SK-N-SH treated with all-trans-retinoic acid at 6 μM for 48 hours (cell line): ENCODE results near the gene TPK1.
"Not testable (repeated sequence)": the region's sequence is repeated elsewhere in the genome, so short reads cannot be mapped to it uniquely, and the experiment has no call there.

Experiments used
- ARNTL ChIP-seq: fragments of 450-650 bp; formaldehyde crosslinking; IDR thresholded peaks from 2 replicates; pipeline ENCODE4 v1.5.0; 2020; ENCODE audit warnings: low read depth, mild to moderate bottlenecking, moderate library complexity, borderline replicate concordance
- CSDC2 ChIP-seq: fragments of 250-450 bp; sonication (Bioruptor Pico); IDR thresholded peaks from 2 replicates; pipeline ENCODE4 v1.5.0; 2020; ENCODE audit warnings: mild to moderate bottlenecking, moderate library complexity
- ISL1 ChIP-seq: fragments of 250-450 bp; sonication (Bioruptor Pico); IDR thresholded peaks from 2 replicates; pipeline ENCODE4 v2.1.2; 2022; ENCODE audit warnings: mild to moderate bottlenecking, moderate library complexity
- OSR1 ChIP-seq: fragments of 250-450 bp; sonication (Bioruptor Pico); IDR thresholded peaks from 2 replicates; pipeline ENCODE4 v1.8.0; 2022; ENCODE audit warnings: moderate library complexity, mild to moderate bottlenecking, inconsistent platforms
- RARB ChIP-seq: fragments of 250-450 bp; sonication (Bioruptor Pico); IDR thresholded peaks from 2 replicates; pipeline ENCODE4 v1.8.0; 2021; ENCODE audit warnings: mild to moderate bottlenecking, moderate library complexity
- SNAI2 ChIP-seq: fragments of 250-450 bp; sonication (Bioruptor Pico); IDR thresholded peaks from 2 replicates; pipeline ENCODE4 v1.5.0; 2020; ENCODE audit warnings: mild to moderate bottlenecking, moderate library complexity
- TCF4 ChIP-seq: fragments of 250-450 bp; sonication (Bioruptor Pico); IDR thresholded peaks from 2 replicates; pipeline ENCODE4 v1.8.0; 2021; ENCODE audit warnings: mild to moderate bottlenecking, moderate library complexity, borderline replicate concordance
- ZFP3 ChIP-seq: fragments of 250-450 bp; sonication (Bioruptor Pico); IDR thresholded peaks from 2 replicates; pipeline ENCODE4 v1.5.0; 2020; ENCODE audit warnings: mild to moderate bottlenecking, moderate library complexity
- ZFP30 ChIP-seq: fragments of 450-650 bp; formaldehyde crosslinking; IDR thresholded peaks from 2 replicates; pipeline ENCODE4 v1.5.0; 2022; ENCODE audit warnings: mild to moderate bottlenecking, moderate library complexity
- ZNF565 ChIP-seq: fragments of 450-650 bp; formaldehyde crosslinking; conservative IDR thresholded peaks from 2 replicates; pipeline ENCODE4 v1.5.0; 2020; ENCODE audit warnings: low read depth, mild to moderate bottlenecking, moderate library complexity
- ZNF70 ChIP-seq: fragments of 450-650 bp; formaldehyde crosslinking; IDR thresholded peaks from 2 replicates; pipeline ENCODE4 v1.5.0; 2020; ENCODE audit warnings: mild to moderate bottlenecking, moderate library complexity
- TF ChIP-seq, protein P1 (sequence below): fragments of 250-450 bp; sonication (Bioruptor Pico); IDR thresholded peaks from 2 replicates; pipeline ENCODE4 v1.8.0; 2021; ENCODE audit warnings: low read depth, mild to moderate bottlenecking, moderate library complexity, borderline replicate concordance
- TF ChIP-seq, protein P2 (sequence below): fragments of 250-450 bp; sonication (Bioruptor Pico); IDR thresholded peaks from 2 replicates; pipeline ENCODE4 v1.8.0; 2020; ENCODE audit warnings: mild to moderate bottlenecking, moderate library complexity, borderline replicate concordance

DNA sequence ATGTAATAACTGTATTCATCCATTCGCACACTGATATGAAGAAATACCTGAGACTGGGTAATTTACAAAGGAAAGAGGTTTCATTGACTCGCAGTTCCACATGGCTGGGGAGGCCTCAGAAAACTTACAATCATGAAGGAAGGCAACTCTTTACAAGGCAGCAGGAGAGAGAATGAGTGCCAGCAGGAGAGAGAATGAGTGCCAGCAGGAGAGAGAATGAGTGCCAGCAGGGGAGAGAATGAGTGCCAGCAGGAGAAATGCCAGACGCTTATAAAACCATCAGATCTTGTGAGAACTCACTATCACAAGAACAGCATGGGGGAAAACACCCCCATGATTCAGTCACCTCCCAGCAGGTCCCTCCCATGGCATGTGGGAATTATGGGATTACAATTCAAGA lies 58.0 kb downstream of the TPK1 start:
- TF ChIP-seq ZFP30 (CRISPR knock-in tag); ZNF565; ISL1 (CRISPR knock-in tag); TCF4 (CRISPR knock-in tag); RARB (CRISPR knock-in tag); ZNF70 (CRISPR knock-in tag); CSDC2 (CRISPR knock-in tag); ARNTL (CRISPR knock-in tag); OSR1 (CRISPR knock-in tag); SNAI2 (CRISPR knock-in tag); ZFP3 (CRISPR knock-in tag): not testable (repeated sequence)
- TF ChIP-seq, protein P1, sequence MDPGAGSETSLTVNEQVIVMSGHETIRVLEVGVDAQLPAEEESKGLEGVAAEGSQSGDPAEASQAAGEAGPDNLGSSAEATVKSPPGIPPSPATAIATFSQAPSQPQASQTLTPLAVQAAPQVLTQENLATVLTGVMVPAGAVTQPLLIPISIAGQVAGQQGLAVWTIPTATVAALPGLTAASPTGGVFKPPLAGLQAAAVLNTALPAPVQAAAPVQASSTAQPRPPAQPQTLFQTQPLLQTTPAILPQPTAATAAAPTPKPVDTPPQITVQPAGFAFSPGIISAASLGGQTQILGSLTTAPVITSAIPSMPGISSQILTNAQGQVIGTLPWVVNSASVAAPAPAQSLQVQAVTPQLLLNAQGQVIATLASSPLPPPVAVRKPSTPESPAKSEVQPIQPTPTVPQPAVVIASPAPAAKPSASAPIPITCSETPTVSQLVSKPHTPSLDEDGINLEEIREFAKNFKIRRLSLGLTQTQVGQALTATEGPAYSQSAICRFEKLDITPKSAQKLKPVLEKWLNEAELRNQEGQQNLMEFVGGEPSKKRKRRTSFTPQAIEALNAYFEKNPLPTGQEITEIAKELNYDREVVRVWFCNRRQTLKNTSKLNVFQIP (CRISPR knock-in tag) = not testable (repeated sequence)
- TF ChIP-seq, protein P2, sequence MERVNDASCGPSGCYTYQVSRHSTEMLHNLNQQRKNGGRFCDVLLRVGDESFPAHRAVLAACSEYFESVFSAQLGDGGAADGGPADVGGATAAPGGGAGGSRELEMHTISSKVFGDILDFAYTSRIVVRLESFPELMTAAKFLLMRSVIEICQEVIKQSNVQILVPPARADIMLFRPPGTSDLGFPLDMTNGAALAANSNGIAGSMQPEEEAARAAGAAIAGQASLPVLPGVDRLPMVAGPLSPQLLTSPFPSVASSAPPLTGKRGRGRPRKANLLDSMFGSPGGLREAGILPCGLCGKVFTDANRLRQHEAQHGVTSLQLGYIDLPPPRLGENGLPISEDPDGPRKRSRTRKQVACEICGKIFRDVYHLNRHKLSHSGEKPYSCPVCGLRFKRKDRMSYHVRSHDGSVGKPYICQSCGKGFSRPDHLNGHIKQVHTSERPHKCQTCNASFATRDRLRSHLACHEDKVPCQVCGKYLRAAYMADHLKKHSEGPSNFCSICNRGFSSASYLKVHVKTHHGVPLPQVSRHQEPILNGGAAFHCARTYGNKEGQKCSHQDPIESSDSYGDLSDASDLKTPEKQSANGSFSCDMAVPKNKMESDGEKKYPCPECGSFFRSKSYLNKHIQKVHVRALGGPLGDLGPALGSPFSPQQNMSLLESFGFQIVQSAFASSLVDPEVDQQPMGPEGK = not testable (repeated sequence)
